DMS153 treated with DMSO at 0.1 percent for 48 hours (cell line): ENCODE measurements around the gene PRPF31.
"Not testable (repeated sequence)": the region's sequence is repeated elsewhere in the genome, so short reads cannot be mapped to it uniquely, and the experiment has no call there.

Experiments
- DNase-seq: peaks from one replicate; lab custom pipeline; 2025; ENCODE audit not compliant: unreplicated experiment; lab: John Stamatoyannopoulos, UW

PRPF31 gene

GRCh38 chr19:54115109-54116063 is at the start of gene PRPF31, which contains the start of gene TFPT:
PRPF31 (plus strand) TSS chr19:54115754; CDS start chr19:54118279, 2,525 bp downstream.
TFPT (minus strand) TSS chr19:54115657; CDS start chr19:54115269, 388 bp downstream.
- peak; percentile 92 for DNase-seq

GRCh38 chr19:54069470-54069869 is 46.1 kb upstream of the PRPF31 start:
- DNase-seq = no peak

- no peak for DNase-seq
Observed at GRCh38 chr19:54073829-54074228, 41.7 kb upstream of the PRPF31 start.

- no peak for DNase-seq
Observed at GRCh38 chr19:54074851-54075250, 40.7 kb upstream of the PRPF31 start.

GRCh38 chr19:54077334-54077733 is 38.2 kb upstream of the PRPF31 start:
- no peak for DNase-seq

GRCh38 chr19:54081032-54081431 is 34.5 kb upstream of the PRPF31 start, which contains the start of gene TARM1:
TARM1 (minus strand) TSS chr19:54081365; CDS start chr19:54081340, 25 bp downstream.
- no peak for DNase-seq

- DNase-seq = no peak
Observed at GRCh38 chr19:54084410-54084809, 31.1 kb upstream of the PRPF31 start.

GRCh38 chr19:54094426-54095000 is 21.0 kb upstream of the PRPF31 start:
- no peak for DNase-seq

- no peak for DNase-seq
Observed at GRCh38 chr19:54095136-54095858, 20.3 kb upstream of the PRPF31 start.

- not testable (repeated sequence) for DNase-seq
Observed at GRCh38 chr19:54095859-54096616, 19.5 kb upstream of the PRPF31 start.

GRCh38 chr19:54096617-54097106 is 18.9 kb upstream of the PRPF31 start:
- no peak for DNase-seq

GRCh38 chr19:54099190-54099902 is 16.2 kb upstream of the PRPF31 start:
- DNase-seq = no peak

- not testable (repeated sequence) for DNase-seq
Observed at GRCh38 chr19:54099903-54100255, 15.7 kb upstream of the PRPF31 start.

- DNase-seq = no peak
Observed at GRCh38 chr19:54100561-54100960, 15.0 kb upstream of the PRPF31 start, which contains the start of gene OSCAR. OSCAR (minus strand) TSS chr19:54100803; CDS start chr19:54100792, 11 bp downstream.

- DNase-seq = peak; percentile 95
Observed at GRCh38 chr19:54102421-54103169, 13.0 kb upstream of the PRPF31 start, which contains the start of gene NDUFA3. NDUFA3 (plus strand) TSS chr19:54102855; CDS start chr19:54102879, 24 bp downstream.

GRCh38 chr19:54104998-54105715 is 10.4 kb upstream of the PRPF31 start:
- DNase-seq = no peak

GRCh38 chr19:54105796-54106195 is 9.8 kb upstream of the PRPF31 start:
- no peak for DNase-seq

GRCh38 chr19:54106716-54107115 is 8.8 kb upstream of the PRPF31 start:
- DNase-seq = no peak
